ENCODE data around the gene MAP1B.

The MAP1B gene

GRCh38 chr5:72134226-72134899 is 27.1 kb downstream of the MAP1B start:
- in situ Hi-C loops (cut with HindIII; ENCODE audit: low sequenced_read_pairs): no loop called here
- no peak overlapping the region for H3K4me3 ChIP-seq (ENCODE audit: low read depth, low read length)
- no peak for DNase-seq (ENCODE audit: low read depth)
- TF ChIP-seq CTCF (IDR thresholded peaks at IDR 0.05; ENCODE audit: low read depth, low read length, missing control alignments): no peak

GRCh38 chr5:72137826-72138409 is 30.6 kb downstream of the MAP1B start:
- in situ Hi-C loops (cut with HindIII; ENCODE audit: low sequenced_read_pairs): no loop called here
- no peak overlapping the region for H3K4me3 ChIP-seq (ENCODE audit: low read depth, low read length)
- DNase-seq (ENCODE audit: low read depth): no peak
- peak; percentile 43 for TF ChIP-seq CTCF (IDR thresholded peaks at IDR 0.05; ENCODE audit: low read depth, low read length, missing control alignments)

GRCh38 chr5:72138943-72139521 is 31.8 kb downstream of the MAP1B start:
- H3K4me3 ChIP-seq (ENCODE audit: low read depth, low read length): no peak overlapping the region
- in situ Hi-C loops (cut with HindIII; ENCODE audit: low sequenced_read_pairs): no loop called here
- TF ChIP-seq CTCF (IDR thresholded peaks at IDR 0.05; ENCODE audit: low read depth, low read length, missing control alignments): no peak
- DNase-seq (ENCODE audit: low read depth): peak; percentile 95

GRCh38 chr5:72140711-72141110 is 33.4 kb downstream of the MAP1B start:
- H3K4me3 ChIP-seq (ENCODE audit: low read depth, low read length): no peak overlapping the region
- in situ Hi-C loops (cut with HindIII; ENCODE audit: low sequenced_read_pairs): no loop called here
- DNase-seq (ENCODE audit: low read depth): no peak

GRCh38 chr5:72141440-72142355 is 34.4 kb downstream of the MAP1B start:
- peak; percentile 76 for DNase-seq (ENCODE audit: low read depth)
- no peak overlapping the region for H3K4me3 ChIP-seq (ENCODE audit: low read depth, low read length)
- TF ChIP-seq CTCF (IDR thresholded peaks at IDR 0.05; ENCODE audit: low read depth, low read length, missing control alignments): no peak
- in situ Hi-C loops (cut with HindIII; ENCODE audit: low sequenced_read_pairs): no loop called here

More at GRCh38 chr5:72140711-72141110, 33.4 kb downstream of the MAP1B start:
- TF ChIP-seq CTCF (IDR thresholded peaks at IDR 0.05; ENCODE audit: low read depth, low read length, missing control alignments): no peak

- no peak for DNase-seq (ENCODE audit: low read depth)
- in situ Hi-C loops (cut with HindIII; ENCODE audit: low sequenced_read_pairs): no loop called here
- H3K4me3 ChIP-seq (ENCODE audit: low read depth, low read length): no peak overlapping the region
- TF ChIP-seq CTCF (IDR thresholded peaks at IDR 0.05; ENCODE audit: low read depth, low read length, missing control alignments): no peak
These were observed 37.5 kb downstream of the MAP1B start for GRCh38 chr5:72144762-72145161.

Measured in astrocyte of the cerebellum (primary cell).